Neural crest cell (in vitro differentiated cells): ENCODE results near the gene ZNF532. TPM values are rescaled to one million over a fixed set of nuclear protein-coding genes. Genes with fewer than 3 reads are reported as not detected.

Experiments
- DNase-seq: peaks from one replicate; pipeline ENCODE4 v3.0.0; 2021; ENCODE audit warnings: low read depth, mixed read lengths, low spot score
- H3K27ac Mint-ChIP-seq: one replicate; pipeline ENCODE4 v1.8.0; 2021; ENCODE audit warnings: mild to moderate bottlenecking, mixed read lengths; ENCODE audit not compliant: unreplicated experiment
- H3K27me3 Mint-ChIP-seq: 2 replicates; pipeline ENCODE4 v1.8.0; 2021; ENCODE audit warnings: low read depth, mild to moderate bottlenecking, mixed read lengths
- H3K36me3 Mint-ChIP-seq: 2 replicates; pipeline ENCODE4 v1.8.0; 2021; ENCODE audit warnings: low read depth, mild to moderate bottlenecking, mixed read lengths
- H3K4me1 Mint-ChIP-seq: 2 replicates; pipeline ENCODE4 v1.8.0; 2021; ENCODE audit warnings: mixed read lengths
- H3K4me3 Mint-ChIP-seq: one replicate; pipeline ENCODE4 v1.8.0; 2021; ENCODE audit warnings: mild to moderate bottlenecking, mixed read lengths
- H3K9me3 Mint-ChIP-seq: 2 replicates; pipeline ENCODE4 v1.8.0; 2021; ENCODE audit warnings: mixed read lengths
- CTCF ChIP-seq: fragments of 200-600 bp; sonication (generic); conservative IDR thresholded peaks from 2 replicates; pipeline ENCODE4 v1.5.0; 2021; ENCODE audit warnings: antibody characterized with exemption, mild to moderate bottlenecking
- total RNA-seq: library from RNA; stranded (reverse); gene quantifications from 2 replicates; pipeline ENCODE4 v1.2.1, GENCODE V29; 2021

Gene ZNF532
- total RNA-seq, 1 donor from 2014 or later, result 171 TPM

GRCh38 chr18:58989184-58989759 lies 124.6 kb downstream of the ZNF532 start:
- Mint-ChIP-seq H3K27me3 (no peaks in the 10 kb centered on the region), H3K36me3 (peaks cover 20% of the 10 kb centered on the region), H3K27ac (no peak overlapping the region), H3K4me3 (no peak overlapping the region), H3K4me1 (peaks cover 3% of the 10 kb centered on the region), H3K9me3 (peaks cover 17% of the 10 kb centered on the region)
- no peak for DNase-seq
- no peak for TF ChIP-seq CTCF

DNA sequence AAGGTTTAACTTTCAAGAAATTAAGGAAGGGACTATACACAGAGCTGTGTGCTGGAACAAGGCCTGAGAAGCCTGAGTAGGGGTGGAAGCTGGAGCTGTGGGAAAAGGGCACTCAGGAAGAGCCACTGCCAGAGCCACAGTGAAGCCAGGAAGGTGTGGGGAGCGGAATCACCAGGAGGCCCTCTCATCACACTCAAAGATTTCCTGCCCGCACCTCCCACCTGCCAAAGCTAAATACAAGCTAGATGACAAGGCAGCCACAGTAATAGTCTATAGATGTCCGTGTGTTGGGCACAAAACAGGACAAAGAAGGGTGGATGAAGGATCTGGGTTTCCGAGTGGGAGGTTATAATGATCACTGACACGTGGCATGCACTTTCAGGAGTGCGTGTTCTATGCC lies 126.0 kb downstream of the ZNF532 start:
- H3K36me3 Mint-ChIP-seq, result peaks cover 17% of the 10 kb centered on the region
- H3K27ac Mint-ChIP-seq, result no peak overlapping the region
- no peak for DNase-seq
- H3K27me3 Mint-ChIP-seq, result no peaks in the 10 kb centered on the region
- peaks cover 17% of the 10 kb centered on the region for H3K9me3 Mint-ChIP-seq
- H3K4me1 Mint-ChIP-seq, result peaks cover 3% of the 10 kb centered on the region
- H3K4me3 Mint-ChIP-seq, result no peak overlapping the region
- no peak for TF ChIP-seq CTCF

GRCh38 chr18:58991167-58991798 lies 126.6 kb downstream of the ZNF532 start:
- DNase-seq, result no peak
- peaks cover 17% of the 10 kb centered on the region for H3K9me3 Mint-ChIP-seq
- TF ChIP-seq CTCF, result no peak
- H3K27me3 Mint-ChIP-seq, result no peaks in the 10 kb centered on the region
- no peak overlapping the region for H3K4me3 Mint-ChIP-seq
- peaks cover 9% of the 10 kb centered on the region for H3K4me1 Mint-ChIP-seq
- no peak overlapping the region for H3K27ac Mint-ChIP-seq
- H3K36me3 Mint-ChIP-seq, result peaks cover 16% of the 10 kb centered on the region

DNA sequence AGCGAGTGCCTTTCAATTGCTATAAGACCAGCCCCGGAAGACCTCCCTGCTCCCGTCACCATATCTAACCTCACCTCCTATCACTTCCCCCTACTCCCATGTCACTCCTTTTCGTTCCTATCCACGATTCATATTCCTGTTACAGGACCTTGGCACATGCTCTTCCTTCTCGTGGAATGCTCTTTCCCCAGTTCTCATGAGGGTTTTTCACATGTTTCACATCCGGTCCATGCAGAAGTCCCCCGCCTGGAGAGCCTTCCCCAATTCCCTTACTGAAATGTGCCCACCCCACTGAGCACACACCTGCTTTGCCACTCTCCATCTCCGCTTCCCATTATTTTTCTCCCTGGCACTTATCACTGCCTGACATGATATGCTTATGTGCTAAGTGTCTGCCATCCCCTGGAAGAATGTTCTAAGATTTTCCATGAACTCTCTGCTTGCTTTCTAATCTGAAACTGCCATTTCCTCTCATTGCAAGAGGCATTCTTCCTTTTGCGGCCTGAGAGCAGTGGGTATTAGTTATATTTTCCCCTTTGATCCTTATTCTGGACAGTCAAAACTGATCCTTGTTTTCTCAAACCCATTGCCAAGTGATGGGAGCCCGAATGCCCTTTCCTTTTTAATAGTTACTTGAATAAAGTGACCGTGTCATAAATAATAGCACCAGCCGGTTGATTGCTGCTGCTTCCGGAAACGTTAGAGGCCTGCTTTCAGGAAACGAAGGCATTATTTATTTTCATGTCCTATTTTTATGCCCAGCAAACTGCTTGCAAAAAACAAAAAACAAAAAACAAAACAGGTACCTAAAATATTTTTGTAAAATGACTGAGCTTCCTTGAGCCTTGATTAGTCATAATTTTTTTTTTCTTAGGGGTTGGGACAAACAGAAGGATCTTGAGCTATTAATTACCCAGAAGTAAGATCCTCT lies 127.9 kb downstream of the ZNF532 start:
- H3K9me3 Mint-ChIP-seq, result peaks cover 14% of the 10 kb centered on the region
- H3K27ac Mint-ChIP-seq, result no peak overlapping the region
- H3K4me3 Mint-ChIP-seq, result no peak overlapping the region
- no peaks in the 10 kb centered on the region for H3K27me3 Mint-ChIP-seq
- TF ChIP-seq CTCF, result no peak
- peaks cover 16% of the 10 kb centered on the region for H3K4me1 Mint-ChIP-seq
- DNase-seq, result no peak
- peaks cover 9% of the 10 kb centered on the region for H3K36me3 Mint-ChIP-seq

GRCh38 chr18:58993260-58993659 lies 128.6 kb downstream of the ZNF532 start:
- no peak for DNase-seq
- TF ChIP-seq CTCF, result no peak
- peaks cover 18% of the 10 kb centered on the region for H3K4me1 Mint-ChIP-seq
- no peaks in the 10 kb centered on the region for H3K27me3 Mint-ChIP-seq
- H3K9me3 Mint-ChIP-seq, result peaks cover 14% of the 10 kb centered on the region
- H3K27ac Mint-ChIP-seq, result no peak overlapping the region
- H3K4me3 Mint-ChIP-seq, result no peak overlapping the region
- H3K36me3 Mint-ChIP-seq, result peaks cover 9% of the 10 kb centered on the region
